NCI-H187 treated with DMSO at 0.1 percent for 48 hours (cell line): ENCODE data around the gene MYH9.

ENCODE experiments used
- DNase-seq: peaks from one replicate; lab custom pipeline; 2025; lab: John Stamatoyannopoulos, UW

The MYH9 gene

GRCh38 chr22:36311386-36312085 lies 76.2 kb downstream of the MYH9 start:
- no peak for DNase-seq

- no peak for DNase-seq
These were observed 78.9 kb downstream of the MYH9 start for GRCh38 chr22:36308880-36309279.

GRCh38 chr22:36306227-36306626 lies 81.5 kb downstream of the MYH9 start:
- DNase-seq: no peak

DNA sequence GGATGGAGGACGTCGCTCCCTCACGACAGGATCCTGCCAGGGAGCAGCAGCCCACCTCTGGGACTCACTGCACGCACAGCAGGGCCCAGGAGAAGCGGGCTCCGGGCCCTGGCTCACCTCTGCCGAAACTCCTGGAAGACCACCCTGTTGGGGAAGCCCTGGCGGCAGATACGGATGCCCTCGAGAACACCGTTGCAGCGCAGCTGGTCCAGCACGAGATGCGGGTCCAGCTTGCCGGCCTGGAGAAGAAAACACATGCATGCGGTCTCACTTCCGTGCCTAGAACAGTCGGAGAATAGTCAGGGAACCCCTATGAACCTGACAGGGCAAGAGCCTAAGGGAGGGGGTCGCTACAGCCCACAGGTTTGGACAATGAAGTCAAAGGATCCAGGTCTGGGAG lies 82.0 kb downstream of the MYH9 start:
- no peak for DNase-seq

GRCh38 chr22:36304429-36304828 lies 83.3 kb downstream of the MYH9 start:
- DNase-seq: no peak

DNA sequence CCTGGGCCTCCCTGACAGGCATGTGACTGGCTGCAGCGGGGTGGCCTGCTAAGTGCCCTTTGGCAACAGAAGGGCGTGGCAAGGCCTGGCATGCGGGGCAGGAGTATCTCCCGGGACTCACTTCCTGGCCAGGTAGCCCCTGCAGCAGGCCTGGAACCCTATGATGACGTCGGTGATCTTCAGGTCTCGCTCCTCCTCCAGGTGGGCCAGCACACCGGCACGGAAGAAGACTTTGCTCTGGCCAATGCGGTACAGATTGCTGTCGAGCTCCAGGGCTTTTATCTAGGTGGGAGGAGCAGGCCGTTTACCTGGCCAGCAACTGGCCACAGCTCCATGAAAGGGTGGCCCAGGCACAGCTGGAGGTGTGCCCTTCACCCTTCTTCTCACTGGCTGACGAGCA lies 83.9 kb downstream of the MYH9 start:
- no peak for DNase-seq

- no peak for DNase-seq
These were observed 84.7 kb downstream of the MYH9 start for GRCh38 chr22:36303115-36303467.

DNA sequence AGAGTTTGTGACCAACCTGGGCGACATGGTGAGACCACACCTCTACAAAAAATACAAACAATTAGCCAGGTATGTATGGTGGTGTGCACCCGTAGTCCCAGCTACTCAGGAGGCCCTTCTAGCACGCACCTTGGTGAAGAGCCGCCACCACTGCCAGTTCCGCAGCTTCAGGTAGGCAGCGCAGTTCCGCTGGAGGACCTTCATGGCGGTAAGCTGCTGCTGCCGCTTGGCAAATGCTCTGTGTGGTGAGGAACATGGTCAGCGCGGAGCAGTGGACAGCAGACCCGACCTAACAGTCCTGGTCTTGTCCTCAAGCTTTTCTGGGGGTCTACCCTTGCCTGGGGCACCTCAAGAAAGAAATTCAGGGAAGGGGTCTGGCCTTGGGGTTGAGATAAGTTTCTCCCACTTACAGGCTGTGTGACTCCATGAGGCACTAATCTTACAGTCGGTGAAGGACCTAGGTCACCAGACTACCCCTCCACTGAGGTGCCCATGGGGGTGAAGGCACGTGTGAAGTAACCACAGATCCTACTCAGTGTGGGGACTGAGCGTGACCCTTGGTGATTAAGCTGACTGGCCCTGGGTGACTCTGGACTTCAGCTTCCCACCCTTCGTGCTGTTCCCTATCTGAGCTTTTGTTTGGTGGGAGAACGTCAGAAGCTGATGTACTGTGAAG lies 85.2 kb downstream of the MYH9 start:
- no peak for DNase-seq

DNA sequence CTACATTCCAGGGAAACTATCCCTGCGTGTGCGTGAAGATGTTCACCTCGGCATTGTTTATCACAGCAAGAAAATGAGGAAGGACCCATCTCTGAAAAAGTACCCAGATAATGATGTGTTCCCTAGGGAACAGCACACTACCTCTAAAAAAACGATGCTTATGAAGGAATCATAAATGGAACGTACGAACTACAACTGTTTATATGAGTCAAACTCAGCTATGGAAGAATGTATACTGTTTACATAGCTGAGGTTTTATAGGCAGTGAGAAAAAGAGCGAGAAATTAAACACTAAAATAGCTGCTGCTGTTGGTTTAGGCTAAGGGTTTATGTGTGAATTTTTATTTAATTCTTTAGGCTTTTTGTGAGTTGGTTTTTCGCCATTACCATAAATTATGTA lies 85.9 kb downstream of the MYH9 start:
- no peak for DNase-seq

GRCh38 chr22:36301384-36301828 lies 86.4 kb downstream of the MYH9 start:
- DNase-seq: no peak

DNA sequence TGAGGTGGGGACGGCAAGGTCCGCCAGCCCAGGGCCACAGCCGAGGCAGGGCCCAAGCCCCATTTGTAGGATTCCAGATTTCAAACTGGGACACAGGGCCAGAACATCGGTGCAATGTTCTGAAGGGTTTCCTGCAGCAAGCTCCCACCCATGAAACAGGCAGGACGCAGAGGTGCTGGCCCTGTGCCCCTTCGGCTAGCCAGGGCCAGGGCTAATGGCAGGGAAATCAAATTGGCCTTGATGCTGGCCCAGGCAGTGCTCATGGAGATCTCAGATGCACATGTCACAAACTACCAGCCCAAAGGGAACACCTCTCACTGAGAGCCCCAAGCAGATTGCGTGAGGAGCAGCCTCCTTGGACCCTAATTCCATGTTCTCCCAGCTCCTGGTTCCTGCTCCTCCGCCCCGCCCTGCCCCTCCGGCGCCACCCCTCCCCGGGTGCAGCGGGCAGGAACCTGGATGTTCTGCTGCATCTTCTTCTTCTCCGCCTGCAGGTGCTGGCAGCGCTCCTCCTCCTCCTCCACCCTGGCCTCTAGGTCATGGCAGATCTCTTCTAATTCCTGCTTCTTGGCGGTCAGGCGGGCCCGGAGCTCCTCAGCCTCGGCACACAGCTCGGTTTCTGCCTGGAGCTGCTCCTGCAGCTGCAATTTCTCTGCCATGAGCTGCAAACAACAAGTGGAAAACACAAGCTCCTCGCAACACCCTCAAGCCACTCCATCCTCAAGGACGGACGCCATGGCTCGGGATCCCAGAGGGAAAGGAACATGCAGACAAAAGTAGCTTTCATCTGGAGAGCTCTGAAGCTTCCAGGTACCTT lies 87.2 kb downstream of the MYH9 start:
- DNase-seq: no peak

DNA sequence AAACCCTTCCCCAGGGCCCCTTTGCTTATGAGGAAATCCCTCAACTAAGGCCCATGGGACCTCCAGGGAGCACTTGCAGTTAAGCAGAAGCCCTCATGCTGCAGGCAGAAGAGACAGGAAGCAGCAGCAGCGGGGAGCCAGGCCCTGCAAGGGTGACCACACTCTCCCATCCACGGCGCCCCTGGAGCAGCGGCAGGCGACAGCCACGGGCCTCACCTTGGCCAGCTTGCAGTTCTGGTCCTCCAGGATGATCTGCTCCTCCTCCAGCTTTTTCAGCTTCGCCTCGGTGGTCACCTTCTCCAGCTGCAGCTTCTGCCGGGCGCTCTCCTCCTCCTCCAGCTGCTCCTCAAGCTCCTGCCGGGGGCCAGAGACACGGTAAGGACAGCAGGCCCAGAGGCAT lies 87.9 kb downstream of the MYH9 start:
- DNase-seq: no peak

GRCh38 chr22:36299295-36299694 lies 88.5 kb downstream of the MYH9 start:
- DNase-seq: no peak

GRCh38 chr22:36298601-36299000 lies 89.2 kb downstream of the MYH9 start:
- no peak for DNase-seq

- no peak for DNase-seq
These were observed 89.6 kb downstream of the MYH9 start for GRCh38 chr22:36298118-36298517.

DNA sequence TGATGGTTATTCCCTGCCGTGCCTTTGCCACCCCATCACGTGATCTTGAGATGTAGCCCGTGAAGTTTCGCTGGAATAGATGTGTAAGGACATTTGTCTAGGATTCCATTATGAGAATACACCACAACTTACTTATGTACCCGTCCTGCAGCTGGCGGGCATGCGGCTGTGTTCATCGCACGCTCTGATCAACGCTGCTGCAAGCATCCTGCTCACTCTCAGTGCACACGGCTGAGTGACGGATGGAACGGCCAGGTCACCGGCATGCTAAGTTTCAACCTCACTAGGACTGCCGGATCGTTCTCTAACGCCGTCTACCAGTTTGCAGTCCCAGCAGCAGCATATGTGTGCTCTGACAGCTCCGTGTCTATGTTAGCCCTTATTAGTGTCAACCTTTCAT lies 90.2 kb downstream of the MYH9 start:
- DNase-seq: no peak

GRCh38 chr22:36296690-36297089 lies 91.1 kb downstream of the MYH9 start:
- no peak for DNase-seq

- no peak for DNase-seq
These were observed 92.5 kb downstream of the MYH9 start for GRCh38 chr22:36295247-36295646.

- no peak for DNase-seq
These were observed 93.0 kb downstream of the MYH9 start for GRCh38 chr22:36294801-36295200.

DNA sequence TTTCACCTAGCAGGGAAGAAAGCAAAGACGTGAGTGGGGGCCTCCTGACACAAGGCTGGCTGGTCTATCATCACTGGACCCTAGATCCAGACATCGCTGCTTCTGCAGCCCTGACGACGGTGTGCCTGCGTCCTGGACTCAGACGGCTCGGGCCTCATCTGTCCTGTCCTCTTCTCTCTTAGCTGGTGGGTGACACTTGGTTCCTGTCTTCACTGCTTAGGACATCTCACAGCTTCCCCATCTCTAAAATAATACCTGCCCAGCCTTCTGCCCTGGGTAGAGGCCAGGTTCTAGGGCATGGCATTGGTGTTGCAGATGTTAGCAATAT lies 93.5 kb downstream of the MYH9 start:
- DNase-seq: no peak

DNA sequence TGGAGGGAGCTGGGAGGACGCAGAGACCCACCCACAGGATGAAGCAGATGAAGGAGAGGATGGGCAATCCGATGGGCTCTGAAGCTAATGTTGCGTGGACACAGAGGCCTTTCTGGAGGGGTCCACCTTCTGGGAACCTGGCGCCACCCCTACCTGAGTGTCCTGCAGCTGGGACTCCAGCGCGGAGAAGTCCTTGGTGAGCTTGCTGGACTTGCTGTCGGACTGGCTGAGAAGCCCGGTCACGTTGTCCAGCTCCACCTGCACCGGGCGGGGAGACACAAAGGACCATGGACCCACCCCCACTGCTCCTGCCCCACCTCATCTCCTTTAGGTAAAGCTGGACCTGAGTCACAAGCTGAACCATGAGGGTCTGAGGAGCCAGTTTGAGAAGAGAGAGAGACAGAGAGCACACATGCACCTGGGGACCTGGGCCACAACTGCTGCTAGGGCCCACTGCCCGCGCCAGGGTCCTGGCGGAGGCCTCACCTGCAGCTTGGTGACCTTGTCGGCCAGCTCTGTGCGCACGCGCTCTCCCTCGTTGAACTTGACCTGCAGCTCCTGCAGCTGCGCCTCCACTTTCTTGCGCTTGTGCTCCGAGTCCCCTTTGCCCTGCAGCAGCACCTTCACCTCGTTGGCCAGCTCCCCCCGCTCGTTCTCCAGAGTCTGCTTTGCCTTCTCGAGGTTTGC lies 94.0 kb downstream of the MYH9 start:
- no peak for DNase-seq

GRCh38 chr22:36292823-36293530 lies 94.8 kb downstream of the MYH9 start:
- no peak for DNase-seq
